ENCODE data around the gene ABCC6.
"Not testable (repeated sequence)": the region's sequence is repeated elsewhere in the genome, so short reads cannot be mapped to it uniquely, and the experiment has no call there.

ABCC6 gene

DNA sequence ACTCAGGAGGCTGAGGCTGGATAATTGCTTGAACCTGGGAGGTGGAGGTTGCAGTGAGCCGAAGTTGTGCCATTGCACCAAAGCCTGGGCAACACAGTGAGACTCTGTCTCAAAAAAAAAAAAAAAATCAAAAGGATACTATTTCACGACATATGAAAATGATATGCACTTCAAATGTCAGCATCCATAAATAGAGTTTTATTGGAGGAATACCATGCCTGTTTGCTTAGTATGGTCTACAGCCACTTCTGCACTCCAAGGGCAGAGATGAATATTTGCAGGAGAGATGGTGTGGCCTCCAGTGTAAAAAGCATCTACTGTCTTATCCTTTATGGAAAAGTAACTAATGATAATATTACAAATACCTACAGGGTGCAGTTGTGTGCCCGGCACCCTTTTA, 27.2 kb downstream of the ABCC6 start (continued):
- TF ChIP-seq ZNF341 (tag by site-specific recombination; IDR thresholded peaks at IDR 0.05; ENCODE audit: low read depth) (no peak), ZNF19 (tag by site-specific recombination; IDR thresholded peaks at IDR 0.05; ENCODE audit: low read depth) (no peak), ZNF48 (tag by site-specific recombination; IDR thresholded peaks at IDR 0.05) (no peak), ZNF791 (tag by site-specific recombination; IDR thresholded peaks at IDR 0.05) (no peak), ZNF16 (tag by site-specific recombination; IDR thresholded peaks at IDR 0.05; ENCODE audit: low read depth) (no peak)
- TF ChIP-seq, protein P1, sequence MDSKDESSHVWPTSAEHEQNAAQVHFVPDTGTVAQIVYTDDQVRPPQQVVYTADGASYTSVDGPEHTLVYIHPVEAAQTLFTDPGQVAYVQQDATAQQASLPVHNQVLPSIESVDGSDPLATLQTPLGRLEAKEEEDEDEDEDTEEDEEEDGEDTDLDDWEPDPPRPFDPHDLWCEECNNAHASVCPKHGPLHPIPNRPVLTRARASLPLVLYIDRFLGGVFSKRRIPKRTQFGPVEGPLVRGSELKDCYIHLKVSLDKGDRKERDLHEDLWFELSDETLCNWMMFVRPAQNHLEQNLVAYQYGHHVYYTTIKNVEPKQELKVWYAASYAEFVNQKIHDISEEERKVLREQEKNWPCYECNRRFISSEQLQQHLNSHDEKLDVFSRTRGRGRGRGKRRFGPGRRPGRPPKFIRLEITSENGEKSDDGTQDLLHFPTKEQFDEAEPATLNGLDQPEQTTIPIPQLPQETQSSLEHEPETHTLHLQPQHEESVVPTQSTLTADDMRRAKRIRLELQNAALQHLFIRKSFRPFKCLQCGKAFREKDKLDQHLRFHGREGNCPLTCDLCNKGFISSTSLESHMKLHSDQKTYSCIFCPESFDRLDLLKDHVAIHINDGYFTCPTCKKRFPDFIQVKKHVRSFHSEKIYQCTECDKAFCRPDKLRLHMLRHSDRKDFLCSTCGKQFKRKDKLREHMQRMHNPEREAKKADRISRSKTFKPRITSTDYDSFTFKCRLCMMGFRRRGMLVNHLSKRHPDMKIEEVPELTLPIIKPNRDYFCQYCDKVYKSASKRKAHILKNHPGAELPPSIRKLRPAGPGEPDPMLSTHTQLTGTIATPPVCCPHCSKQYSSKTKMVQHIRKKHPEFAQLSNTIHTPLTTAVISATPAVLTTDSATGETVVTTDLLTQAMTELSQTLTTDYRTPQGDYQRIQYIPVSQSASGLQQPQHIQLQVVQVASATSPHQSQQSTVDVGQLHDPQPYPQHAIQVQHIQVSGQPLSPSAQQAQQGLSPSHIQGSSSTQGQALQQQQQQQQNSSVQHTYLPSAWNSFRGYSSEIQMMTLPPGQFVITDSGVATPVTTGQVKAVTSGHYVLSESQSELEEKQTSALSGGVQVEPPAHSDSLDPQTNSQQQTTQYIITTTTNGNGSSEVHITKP (tag by site-specific recombination; IDR thresholded peaks at IDR 0.05) = no peak

DNA sequence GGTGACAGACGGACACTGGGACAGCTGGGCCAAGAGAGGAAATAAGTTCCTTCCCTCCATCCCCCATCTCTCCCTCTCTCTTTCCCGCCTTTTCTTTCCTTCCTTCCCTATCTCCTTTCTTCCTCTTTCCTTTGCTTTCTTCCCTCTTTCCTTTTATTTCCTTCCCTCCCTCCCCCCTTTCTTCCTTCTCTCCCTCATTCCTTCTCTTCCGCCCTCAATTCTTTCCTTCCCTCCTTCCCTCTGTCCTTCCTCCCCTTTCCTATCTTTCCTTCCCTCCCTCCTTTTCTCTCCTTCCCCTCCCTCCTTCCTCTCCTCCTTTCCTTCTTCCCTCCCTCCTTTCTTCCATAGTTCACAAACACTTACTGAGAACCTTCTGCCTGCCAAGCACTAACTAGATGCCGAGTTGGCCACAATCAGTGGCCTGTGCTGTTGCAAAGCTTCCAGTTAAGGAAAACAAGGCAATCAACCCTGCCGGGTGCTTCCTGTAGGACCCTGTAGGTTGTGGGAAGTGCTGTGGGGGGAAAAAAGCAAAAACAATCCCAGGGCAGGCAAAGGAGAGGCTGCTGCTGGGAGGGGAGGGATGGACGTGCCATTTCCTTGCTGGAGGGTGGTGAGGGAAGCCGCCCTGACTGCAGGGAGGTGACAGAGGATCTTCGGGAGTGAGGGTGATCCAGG, 31.7 kb downstream of the ABCC6 start:
- Histone ChIP-seq H3K36me3 (ENCODE audit: control insufficient read depth in 2 of 2, insufficient read depth in 1 of 2, low read length in 2 of 2) (no peaks in the 10 kb centered on the region), H3K9me3 (ENCODE audit: control insufficient read depth, insufficient read depth, low read depth, low read length) (no peaks in the 10 kb centered on the region), H3K4me1 (ENCODE audit: control insufficient read depth, insufficient read depth, low read length) (no peaks in the 10 kb centered on the region), H3K27ac (ENCODE audit: extremely low read depth, low read depth, low read length) (no peak overlapping the region), H3K4me3 (ENCODE audit: low read depth, low read length) (no peak overlapping the region)
- ChIA-PET POLR2A (no interaction called here), CTCF (interaction anchor here (0.8 kb wide), 1 partner anchor 421 kb away, joined by 3 read pairs; no protein-coding TSS in a partner anchor)
- TF ChIP-seq ZNF366 (tag by site-specific recombination; conservative IDR thresholded peaks at IDR 0.05) = peak; percentile 96
- TF ChIP-seq ZNF768 (tag by site-specific recombination; IDR thresholded peaks at IDR 0.05) = no peak
- TF ChIP-seq KLF1 (tag by site-specific recombination; IDR thresholded peaks at IDR 0.05) = no peak
- TF ChIP-seq ZNF140 (tag by site-specific recombination; IDR thresholded peaks at IDR 0.05) = no peak
- TF ChIP-seq ZNF76 (tag by site-specific recombination; IDR thresholded peaks at IDR 0.05; ENCODE audit: borderline replicate concordance, low read depth) = no peak
- no peak for TF ChIP-seq ZNF184 (tag by site-specific recombination; IDR thresholded peaks at IDR 0.05)
- no peak for TF ChIP-seq ZNF394 (tag by site-specific recombination; IDR thresholded peaks at IDR 0.05; ENCODE audit: borderline replicate concordance)
- no peak for TF ChIP-seq ZNF664 (tag by site-specific recombination; IDR thresholded peaks at IDR 0.05)
- TF ChIP-seq PRDM1 (tag by site-specific recombination; IDR thresholded peaks at IDR 0.05) = peak; percentile 90
- TF ChIP-seq ZNF837 (tag by site-specific recombination; IDR thresholded peaks at IDR 0.05) = no peak
- TF ChIP-seq FEZF1 (tag by site-specific recombination; IDR thresholded peaks at IDR 0.05) = no peak
- TF ChIP-seq ZNF785 (tag by site-specific recombination; IDR thresholded peaks at IDR 0.05) = 0 out of 2 replicates have a peak, but pooled peaks have one; percentile 18

DNA sequence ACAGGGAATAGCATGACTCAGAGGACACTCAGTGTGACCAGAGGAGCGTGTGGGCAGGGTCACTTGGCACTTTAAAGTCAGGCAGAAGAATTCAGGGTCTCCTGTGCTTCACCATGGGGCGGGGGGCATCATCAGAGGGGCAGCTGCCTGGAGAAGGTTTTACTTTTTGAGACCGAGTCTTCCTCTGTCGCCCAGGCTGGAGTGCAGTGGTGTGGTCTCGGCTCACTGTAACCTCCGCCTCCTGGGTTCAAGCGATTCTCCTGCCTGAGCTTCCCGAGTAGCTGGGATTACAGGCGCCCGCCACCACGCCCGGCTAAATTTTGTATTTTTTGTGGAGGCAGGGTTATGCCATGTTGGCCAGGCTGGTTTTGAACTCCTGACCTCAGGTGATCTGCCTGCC, 32.3 kb downstream of the ABCC6 start:
- H3K9me3 ChIP-seq (ENCODE audit: control insufficient read depth, insufficient read depth, low read depth, low read length); CTCF ChIA-PET; H3K27ac ChIP-seq (ENCODE audit: extremely low read depth, low read depth, low read length); H3K4me3 ChIP-seq (ENCODE audit: low read depth, low read length); POLR2A ChIA-PET; H3K4me1 ChIP-seq (ENCODE audit: control insufficient read depth, insufficient read depth, low read length); H3K36me3 ChIP-seq (ENCODE audit: control insufficient read depth in 2 of 2, insufficient read depth in 1 of 2, low read length in 2 of 2): not testable (repeated sequence)

DNA sequence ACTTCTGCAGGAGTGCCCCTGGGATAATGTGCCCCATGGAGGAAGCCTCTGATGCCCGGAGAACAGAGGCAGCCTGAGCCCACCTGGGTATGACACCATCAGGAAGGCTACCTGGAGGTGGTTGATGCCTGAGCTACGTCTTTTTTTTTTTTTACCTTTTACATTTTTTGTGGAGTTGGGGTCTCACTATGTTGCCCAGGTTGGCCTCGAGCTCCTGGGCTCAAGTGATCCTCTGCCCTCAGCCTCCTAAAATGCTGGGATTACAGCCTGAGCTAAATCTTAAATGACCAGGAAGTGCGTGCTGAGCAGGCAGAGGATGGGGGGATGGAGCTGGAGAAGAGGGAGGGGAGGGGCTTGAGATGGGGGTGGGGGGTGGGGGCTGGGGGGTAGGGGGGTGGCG, 32.7 kb downstream of the ABCC6 start:
- CTCF ChIA-PET = interaction anchor here (0.5 to 0.7 kb wide), 2 partner anchors 413 to 722 kb away, joined by 4 to 5 read pairs; no protein-coding TSS in a partner anchor
- Histone ChIP-seq H3K4me3 (ENCODE audit: low read depth, low read length) (no peak overlapping the region), H3K9me3 (ENCODE audit: control insufficient read depth, insufficient read depth, low read depth, low read length) (no peaks in the 10 kb centered on the region), H3K4me1 (ENCODE audit: control insufficient read depth, insufficient read depth, low read length) (no peaks in the 10 kb centered on the region), H3K36me3 (ENCODE audit: control insufficient read depth in 2 of 2, insufficient read depth in 1 of 2, low read length in 2 of 2) (no peaks in the 10 kb centered on the region), H3K27ac (ENCODE audit: extremely low read depth, low read depth, low read length) (no peak overlapping the region)
- POLR2A ChIA-PET = no interaction called here
- TF ChIP-seq ZNF548 (tag by site-specific recombination; IDR thresholded peaks at IDR 0.05) (no peak), GLI2 (tag by site-specific recombination; IDR thresholded peaks at IDR 0.05; ENCODE audit: borderline replicate concordance, low read depth) (no peak), ZNF114 (tag by site-specific recombination; IDR thresholded peaks at IDR 0.05) (no peak), ZNF292 (tag by site-specific recombination; IDR thresholded peaks at IDR 0.05; ENCODE audit: borderline replicate concordance, low read depth) (no peak), SCRT1 (tag by site-specific recombination; IDR thresholded peaks at IDR 0.05; ENCODE audit: borderline replicate concordance) (no peak), ZNF433 (tag by site-specific recombination; IDR thresholded peaks at IDR 0.05; ENCODE audit: low read depth) (no peak)
- TF ChIP-seq, protein P2, sequence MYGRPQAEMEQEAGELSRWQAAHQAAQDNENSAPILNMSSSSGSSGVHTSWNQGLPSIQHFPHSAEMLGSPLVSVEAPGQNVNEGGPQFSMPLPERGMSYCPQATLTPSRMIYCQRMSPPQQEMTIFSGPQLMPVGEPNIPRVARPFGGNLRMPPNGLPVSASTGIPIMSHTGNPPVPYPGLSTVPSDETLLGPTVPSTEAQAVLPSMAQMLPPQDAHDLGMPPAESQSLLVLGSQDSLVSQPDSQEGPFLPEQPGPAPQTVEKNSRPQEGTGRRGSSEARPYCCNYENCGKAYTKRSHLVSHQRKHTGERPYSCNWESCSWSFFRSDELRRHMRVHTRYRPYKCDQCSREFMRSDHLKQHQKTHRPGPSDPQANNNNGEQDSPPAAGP (tag by site-specific recombination; IDR thresholded peaks at IDR 0.05) = no peak
- TF ChIP-seq, protein P3, sequence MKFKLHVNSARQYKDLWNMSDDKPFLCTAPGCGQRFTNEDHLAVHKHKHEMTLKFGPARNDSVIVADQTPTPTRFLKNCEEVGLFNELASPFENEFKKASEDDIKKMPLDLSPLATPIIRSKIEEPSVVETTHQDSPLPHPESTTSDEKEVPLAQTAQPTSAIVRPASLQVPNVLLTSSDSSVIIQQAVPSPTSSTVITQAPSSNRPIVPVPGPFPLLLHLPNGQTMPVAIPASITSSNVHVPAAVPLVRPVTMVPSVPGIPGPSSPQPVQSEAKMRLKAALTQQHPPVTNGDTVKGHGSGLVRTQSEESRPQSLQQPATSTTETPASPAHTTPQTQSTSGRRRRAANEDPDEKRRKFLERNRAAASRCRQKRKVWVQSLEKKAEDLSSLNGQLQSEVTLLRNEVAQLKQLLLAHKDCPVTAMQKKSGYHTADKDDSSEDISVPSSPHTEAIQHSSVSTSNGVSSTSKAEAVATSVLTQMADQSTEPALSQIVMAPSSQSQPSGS (tag by site-specific recombination; IDR thresholded peaks at IDR 0.05; ENCODE audit: low read depth) = no peak
